GM21381 (cell line): ENCODE data around the gene TMEM255B.
"Not testable (repeated sequence)": the region's sequence is repeated elsewhere in the genome, so short reads cannot be mapped to it uniquely, and the experiment has no call there.

Experiments
- ATAC-seq: cut with Tn5 transposase; IDR thresholded peaks from one replicate; pipeline ENCODE4 v1.9.1; 2021; ENCODE audit warnings: mild to moderate bottlenecking, moderate library complexity; ENCODE audit not compliant: unreplicated experiment

TMEM255B gene

DNA sequence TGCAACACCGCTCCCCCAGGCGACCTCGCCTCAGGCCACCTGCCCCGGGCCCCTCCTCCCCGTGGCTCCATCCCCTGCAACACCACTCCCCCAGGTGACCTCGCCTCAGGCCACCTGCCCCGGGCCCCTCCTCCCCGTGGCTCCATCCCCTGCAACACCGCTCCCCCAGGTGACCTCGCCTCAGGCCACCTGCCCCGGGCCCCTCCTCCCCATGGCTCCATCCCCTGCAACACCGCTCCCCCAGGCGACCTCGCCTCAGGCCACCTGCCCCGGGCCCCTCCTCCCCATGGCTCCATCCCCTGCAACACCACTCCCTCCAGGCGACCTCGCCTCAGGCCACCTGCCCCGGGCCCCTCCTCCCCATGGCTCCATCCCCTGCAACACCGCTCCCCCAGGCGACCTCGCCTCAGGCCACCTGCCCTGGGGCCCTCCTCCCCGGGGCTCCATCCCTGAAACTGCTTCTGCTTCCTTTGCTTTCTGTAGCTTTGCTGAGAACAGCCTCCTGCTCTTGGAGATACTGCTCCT, 71.5 kb downstream of the TMEM255B start:
- not testable (repeated sequence) for ATAC-seq

DNA sequence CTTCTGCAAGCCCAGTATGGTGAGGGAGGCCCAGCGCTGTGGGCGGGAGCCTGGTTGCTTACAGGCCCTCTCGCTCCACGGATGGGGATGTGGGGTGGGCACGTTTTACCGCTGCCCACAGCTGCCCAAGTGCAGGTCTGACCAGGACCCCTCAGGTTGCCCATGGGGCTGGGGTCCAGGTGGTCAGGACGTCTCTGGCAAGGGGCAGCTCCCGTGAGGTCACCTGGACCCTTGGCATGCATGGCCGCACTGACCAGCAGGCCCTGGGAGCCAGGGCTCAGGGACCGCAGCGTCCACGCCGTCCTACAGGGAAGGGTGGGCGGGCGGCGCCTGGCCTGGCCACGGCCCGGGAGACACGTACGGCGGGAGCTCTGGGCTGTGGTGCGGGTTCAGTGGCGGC, 72.0 kb downstream of the TMEM255B start:
- ATAC-seq = no peak

DNA sequence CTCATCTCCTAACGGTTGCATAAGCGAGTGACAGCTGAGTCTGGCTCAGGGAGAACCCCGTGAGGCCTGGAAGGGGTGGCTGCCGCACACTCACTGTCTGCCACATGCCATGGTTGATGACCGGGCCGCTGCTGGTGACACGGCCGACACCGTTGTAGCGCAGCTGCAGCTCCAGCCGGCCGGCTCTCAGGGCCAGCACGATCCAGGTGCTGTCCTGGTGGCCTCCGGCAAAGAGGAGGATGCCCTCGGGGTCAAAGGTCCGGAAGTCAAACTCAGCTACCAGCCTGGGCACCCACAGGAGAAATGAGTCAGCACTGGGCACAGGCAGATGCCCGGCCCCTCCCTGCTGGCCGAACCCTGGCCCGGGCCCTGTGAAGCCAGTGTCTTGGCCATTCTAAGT, 73.2 kb downstream of the TMEM255B start:
- no peak for ATAC-seq

DNA sequence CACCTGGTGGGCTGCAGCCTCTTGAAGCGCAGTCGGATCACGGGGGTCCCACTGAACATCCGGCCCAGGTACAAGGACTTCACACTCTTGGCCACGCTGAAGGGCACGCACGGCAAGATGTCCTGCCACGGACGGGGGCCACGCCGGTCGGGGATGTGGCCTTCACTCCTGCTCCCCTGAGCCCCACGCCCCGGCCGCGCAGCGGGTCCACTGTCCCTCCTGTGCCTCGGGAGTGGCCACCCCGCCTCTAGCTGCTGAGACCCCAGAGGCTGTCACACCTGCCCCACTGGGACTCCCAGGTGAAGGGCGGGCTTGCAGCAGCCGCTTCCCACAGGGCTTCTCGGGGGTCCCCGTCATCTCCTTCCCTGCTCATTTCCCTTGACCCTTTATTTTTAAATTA, 73.6 kb downstream of the TMEM255B start:
- ATAC-seq = no peak

DNA sequence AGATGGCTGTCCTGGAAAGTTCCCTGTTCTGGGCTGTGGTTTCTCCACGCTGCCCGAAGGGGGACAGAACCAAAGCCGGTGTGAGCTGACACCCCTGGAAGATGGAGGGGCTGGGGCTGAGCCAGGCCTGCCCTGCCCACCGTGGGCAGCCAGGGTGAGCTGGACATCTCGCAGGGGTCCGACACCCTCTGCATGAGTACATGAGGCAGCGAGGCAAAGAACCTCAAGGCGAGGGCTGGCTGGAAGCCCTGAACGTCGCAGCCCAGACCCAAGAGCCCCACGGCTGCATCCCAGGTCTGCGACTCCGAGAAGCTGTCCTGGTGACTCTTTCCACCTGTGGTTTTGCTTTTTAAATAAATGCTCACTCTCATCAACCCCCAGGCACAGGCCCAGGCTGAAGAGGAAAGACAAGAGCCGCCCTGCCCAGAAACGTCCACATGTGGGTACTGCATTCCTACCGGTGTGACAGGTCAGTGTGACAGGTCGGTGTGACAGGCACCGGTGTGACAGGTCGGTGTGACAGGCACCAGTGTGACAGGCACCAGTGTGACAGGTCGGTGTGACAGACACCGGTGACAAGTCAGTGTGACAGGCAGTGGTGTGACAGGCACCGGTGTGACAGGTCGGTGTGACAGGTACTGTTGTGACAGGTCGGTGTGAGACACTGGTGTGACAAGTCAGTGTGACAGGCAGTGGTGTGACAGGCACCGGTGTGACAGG, 74.2 kb downstream of the TMEM255B start:
- no peak for ATAC-seq

DNA sequence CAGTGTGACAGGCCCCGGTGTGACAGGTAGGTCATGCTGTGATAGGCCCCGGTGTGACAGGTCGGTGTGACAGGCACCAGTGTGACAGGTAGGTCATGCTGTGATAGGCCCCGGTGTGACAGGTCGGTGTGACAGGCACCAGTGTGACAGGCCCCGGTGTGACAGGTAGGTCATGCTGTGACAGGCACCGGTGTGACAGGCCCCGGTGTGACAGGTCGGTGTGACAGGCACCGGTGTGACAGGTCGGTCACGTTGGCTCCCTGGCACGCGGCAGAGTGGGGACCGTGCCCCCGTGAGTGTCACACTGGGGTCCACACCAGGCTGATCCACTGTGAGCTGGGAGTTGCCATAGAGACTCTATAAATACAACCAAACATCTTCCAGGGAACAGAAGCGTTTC, 75.0 kb downstream of the TMEM255B start:
- not testable (repeated sequence) for ATAC-seq

DNA sequence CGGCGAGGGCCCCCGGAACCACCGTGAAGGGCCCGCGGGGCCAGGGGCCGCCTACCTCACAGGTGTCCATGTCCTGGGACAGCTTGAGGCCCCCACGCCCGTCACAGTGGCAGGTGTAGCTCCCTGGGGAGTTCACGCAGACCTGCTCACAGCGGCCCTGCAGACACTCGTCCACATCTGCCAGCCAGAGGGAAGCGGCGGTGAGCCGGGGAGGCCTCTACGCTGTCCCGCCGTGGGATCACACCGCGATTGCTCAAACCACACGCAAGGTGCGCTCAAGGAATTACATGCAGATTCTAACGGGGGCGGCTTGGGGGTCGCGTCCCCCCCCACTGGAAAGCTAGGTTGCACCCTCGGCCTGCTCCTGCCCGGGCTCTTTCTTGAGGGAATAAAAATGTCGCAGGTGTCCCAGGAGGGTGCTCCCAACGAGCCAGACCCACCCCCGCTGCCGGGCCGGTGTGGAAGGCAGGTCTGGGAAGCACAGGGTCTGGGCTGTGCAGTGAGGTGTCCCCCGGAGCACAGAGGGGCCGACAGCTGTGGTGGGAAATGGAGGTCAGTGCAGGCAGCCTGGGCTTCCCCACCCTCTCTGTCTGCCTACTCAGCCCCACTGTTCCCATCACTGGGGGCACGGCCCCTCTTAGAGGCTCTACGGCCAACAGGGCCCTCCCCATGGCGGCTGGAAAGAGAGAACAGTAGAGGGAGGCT, 75.6 kb downstream of the TMEM255B start:
- no peak for ATAC-seq

DNA sequence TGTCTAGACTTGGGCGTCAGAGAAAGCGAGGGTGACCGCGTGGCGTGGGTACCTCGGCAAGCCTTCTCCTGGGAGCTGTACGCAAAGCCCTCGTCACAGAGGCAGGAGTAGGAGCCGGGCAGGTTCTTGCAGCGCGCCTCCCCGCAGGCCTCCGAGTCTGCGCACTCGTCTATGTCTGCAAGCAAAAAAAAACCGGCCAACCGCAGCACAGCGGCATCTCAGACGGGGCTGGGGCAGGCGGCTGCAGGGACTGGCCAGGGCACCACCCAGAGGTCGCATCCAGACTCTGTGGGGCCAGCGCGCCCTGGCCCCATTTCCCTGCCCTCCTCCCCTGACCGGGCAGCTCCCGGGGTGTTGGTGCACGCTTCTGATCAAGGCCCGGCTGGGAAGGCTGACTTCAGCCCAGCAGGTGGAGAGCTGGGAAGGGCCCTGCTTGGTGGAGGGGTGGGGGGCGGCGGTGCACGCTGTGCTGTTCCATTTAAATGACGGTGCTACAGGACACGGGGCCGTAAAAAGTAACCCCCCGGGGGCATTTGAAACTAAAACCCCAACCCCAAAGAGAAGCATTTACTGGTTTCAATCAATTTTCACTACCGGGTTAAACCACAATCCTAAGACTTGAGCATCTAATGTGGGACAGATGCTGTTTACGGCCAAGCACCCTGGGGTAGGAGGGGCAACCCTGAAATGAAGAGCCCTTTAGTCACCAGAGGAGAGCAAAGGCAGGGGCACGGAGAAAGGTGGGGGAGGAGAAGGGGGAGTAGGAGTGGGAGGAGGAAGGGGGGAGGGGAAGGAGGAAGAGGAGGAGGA, 76.6 kb downstream of the TMEM255B start:
- no peak for ATAC-seq

DNA sequence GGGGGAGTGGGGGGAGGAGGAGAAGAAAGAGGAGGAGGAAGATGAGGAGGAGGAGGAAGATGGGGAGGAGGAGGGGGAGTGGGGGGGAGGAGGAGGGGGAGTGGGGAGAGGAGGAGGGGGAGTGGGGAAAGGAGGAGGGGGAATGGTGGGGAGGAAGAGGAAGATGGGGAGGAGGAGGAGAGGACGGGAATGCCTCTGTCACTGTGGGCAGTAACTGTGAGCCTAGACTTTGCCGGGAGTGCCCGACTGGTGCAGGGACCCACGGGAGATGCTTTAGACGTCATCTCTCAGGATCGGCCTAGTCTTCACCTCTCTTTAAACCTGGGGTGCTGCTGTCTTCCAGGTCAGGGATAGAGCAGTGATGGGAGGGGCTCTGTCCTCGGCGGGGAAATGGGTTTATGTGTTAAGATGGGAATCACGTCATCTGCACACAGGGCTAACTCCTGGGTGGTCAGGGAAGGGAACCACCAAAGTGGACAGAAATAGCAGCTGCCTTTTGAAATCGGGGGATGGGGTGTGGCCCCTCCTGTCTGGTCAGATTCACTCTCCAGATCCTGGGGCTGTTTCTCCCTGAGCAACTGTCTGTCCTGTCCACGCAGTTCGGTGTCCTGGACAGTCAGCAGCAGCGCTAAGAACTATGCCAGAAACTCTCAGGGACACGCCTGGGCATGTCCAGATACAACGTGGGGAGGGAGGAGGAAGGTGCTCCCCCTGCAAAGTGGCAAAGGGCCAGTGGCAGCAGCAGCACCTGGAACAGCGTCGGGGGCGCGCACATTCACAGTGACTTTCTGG, 77.9 kb downstream of the TMEM255B start:
- no peak for ATAC-seq

DNA sequence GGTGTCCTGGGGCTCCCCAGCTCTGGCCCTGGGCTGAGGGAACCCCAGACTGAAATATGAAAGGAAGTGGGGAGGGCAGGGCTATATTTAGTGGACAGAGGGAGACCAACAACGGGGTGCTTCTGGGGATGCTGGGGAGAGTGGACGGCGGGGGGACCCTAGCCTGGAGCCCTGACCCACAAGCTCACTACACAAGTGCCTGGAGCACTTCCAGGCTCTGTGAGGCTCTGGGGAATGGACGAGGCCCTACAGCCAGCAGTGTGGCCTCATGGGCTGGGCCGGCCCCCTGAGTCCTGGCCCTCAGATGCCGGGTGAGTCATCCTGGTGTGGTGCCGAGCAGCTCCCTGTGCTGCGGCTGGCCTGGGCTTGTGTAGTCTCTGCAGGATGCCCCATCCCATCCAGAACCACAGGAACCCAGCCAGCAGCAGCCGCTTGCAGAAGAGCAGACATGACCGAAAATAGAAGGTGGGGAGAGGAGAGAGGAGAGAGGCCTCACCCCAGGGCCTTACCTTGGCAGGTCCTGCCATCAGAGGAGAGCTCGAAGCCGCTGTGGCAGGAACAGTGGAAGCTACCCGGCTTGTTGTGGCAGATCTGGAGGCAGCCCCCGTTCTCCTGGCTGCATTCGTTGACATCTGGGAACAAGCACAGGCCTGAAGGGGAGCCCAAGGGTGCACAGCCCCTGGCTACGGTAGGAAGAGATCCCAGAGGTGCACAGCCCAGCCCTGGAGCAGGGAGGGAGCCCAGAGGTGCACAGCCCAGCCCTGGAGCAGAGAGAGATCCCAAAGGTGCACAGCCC, 78.7 kb downstream of the TMEM255B start:
- ATAC-seq = no peak

DNA sequence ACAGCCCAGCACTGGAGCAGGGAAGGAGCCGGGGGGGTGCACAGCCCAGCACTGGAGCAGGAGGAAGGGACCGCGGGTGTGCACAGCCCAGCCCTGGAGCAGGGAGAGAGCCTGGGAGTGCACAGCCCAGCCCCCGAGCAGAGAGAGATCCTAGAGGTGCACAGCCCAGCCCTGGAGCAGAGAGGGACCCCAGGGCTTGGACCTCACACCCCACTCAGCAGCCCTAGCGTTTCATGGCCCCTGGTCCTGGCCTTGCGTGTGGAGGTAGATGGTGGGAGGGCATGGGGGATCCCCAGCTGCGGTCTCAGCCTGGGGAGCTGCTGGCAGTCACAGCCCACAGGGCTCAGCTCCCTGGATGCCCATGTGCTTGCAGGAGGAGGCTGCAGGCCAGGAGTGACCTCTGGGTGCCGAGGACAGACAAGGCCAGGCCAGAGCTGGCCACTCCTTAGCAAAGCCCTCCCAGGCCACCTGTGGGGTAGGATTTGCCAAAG, 79.7 kb downstream of the TMEM255B start:
- no peak for ATAC-seq

DNA sequence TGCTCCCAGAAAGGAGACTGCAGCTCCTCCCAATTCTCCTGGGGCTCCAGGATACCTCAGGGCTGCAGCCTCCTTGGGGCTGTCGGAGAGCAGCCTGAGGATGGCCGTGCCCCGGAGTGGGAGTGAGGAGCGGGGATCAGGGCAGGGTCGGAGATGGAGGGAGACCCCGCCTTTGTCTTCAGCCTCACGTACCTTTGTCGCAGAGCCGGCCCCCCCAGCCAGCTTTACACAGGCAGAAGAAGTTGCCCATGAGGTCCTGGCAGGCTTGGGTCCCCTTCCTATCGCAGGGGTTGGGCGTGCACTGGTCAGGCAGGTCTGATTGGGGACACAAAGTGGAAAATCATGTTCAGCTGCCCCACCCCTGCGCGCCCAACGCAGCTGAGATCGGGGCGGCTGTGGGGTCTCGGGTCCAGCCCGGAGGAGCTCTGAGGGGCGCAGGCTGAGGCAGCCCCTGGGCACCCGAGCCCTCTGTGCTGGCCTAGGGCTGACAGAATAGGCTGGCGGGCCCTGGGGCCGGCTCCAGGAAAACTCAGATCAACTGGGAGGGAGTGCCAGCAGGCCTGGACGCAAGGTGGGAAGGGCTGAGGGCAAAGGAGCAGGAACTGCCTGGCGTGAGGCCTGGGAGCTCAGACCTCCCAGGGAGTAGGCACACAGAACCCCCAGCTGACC, 80.6 kb downstream of the TMEM255B start:
- no peak for ATAC-seq

DNA sequence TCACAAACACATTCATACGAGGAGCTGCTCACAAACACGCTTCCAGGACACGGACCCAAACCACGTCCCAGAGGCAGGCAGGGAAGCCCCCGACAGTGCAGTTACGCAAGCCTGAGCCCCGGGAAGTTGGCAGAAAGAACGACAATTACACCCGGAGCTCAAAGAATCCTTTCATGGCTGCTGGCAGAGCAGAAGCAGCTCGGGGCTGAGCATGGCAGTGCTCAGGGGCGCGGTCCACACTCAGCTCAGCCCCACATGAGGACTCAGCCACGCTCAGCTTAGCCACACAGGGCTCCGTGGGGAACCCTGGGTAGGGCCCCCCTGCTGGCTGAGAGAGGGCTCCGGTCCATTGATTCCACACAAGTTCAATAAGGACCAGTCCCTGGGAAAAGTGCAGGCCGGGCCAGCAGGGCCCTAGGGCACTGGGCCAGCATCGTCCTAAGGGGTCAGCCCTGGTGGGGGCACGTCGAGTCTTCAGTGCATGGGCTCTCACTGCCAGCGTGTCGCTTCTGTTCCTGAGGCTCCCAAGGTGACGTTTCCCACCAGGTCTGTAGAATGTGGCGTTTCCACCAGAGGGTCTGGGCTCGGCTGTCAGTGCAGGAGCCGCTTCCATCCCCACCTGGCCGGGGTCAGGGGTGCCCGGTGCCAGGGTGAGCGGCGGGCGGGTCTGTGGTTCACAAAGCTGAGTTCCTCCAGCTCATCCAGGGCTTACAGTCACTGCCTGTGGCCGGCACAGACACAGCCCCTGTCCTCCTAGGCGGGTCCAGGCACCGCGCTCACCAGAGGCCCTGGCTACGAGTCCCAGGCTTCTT, 81.7 kb downstream of the TMEM255B start:
- ATAC-seq = no peak

DNA sequence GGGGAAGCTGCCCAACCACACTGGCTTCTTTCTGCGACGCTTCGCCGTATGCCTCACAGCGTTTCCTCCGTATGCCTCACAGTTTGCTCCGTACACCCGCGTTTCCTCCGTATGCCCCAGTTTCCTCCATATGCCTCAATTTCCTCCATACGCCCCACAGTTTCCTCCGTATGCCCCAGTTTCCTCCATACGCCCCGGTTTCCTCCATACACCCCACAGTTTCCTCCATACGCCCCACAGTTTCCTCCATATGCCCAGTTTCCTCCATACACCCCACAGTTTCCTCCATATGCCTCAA, 82.3 kb downstream of the TMEM255B start:
- ATAC-seq = no peak

DNA sequence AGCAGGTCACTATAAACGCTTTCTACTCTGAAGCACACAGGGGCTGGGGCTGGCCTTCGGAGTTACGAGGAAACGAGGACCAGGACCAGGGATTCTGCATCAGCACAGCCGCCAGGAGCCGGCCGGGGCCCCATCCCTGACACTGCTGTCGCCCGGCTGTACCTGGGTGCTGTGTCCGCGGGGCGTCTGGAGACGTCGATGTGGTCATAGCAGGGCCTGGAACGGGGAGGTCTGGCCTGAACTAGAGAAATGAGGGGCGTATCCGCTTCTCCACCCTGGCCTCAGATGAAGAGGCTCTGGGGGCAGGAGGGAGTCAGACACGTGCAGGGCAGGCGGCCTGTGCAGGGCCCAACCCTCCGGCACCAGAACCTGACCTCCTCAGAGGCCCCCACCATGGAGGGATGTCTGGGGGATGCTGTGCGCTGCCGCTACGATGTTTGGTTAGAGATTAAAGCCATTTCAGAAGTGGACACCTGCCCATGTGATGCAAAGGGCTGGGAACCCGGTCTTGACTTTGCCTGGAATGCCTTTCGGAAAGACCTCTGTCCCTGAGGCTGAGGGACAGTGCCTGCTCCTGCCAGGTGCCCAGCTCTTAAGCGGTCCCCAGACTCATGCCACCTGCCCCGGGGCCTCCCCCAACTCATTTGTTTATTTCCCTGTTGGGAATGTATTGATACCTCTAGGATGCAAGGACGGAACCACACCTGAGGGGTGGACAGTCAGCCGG, 83.5 kb downstream of the TMEM255B start:
- ATAC-seq = no peak

DNA sequence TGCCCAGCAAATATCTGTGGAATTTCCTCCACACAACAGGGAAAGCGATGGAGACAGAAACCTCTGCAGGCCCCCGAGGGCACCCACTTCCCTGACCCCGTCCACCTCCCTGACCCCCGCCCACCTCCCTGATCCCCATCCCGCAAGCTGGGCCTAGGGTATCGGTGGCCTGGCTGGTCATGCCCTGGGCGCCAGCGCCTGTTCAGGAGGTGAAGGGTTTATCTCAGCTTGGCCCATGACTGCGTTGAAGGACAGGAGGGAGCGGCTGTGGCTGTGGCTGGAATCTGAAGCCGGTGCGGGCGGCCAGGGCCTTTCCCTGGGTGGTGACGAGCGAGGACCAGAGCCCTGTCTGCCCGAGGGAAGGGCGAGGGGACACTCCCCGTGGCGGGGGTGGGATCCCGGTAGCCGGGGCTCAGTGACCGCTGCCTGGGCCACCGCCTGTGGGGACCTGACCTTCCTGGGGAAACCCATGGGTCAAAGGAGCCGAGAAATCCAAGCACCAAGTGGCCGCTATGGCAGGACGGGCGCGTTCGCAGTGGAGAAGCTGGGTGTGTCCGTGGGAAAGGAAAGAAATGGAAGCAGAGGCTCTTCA, 84.1 kb downstream of the TMEM255B start:
- no peak for ATAC-seq

DNA sequence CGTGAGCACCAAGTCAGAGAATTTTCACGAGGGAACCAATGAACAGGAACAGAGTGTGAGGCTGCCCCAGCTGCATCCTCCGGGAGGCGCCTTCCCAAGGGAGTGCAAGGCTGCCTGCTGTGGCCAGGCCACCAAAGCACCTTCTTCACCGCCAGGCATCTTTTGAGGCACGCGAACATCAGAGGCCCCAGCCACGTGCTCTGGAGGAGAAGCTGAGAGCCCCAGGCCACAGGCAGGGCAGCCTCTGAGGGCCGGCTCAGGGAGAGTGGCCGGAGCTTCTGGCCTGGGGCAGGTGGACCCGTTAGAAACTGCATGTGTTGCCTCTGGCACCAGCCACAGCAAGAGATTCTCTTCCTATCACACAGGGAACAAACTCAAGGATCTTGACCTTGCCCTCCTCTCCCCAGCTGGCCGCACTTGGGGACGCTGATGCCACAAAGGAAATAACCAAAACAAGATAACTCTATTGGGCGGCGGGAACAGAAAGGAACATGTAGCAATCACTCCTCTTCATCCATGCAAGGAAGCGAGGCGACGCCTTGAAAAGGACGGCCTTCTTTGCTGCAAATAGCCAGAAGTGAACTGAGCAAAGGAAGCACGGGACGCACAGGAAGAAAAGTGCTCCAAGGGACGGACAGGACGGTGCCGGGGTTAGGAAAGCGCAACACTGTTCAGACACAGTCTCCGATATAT, 85.0 kb downstream of the TMEM255B start:
- no peak for ATAC-seq
